ENCODE measurements around the gene HBG2. TPM values are rescaled to one million over a fixed set of nuclear protein-coding genes. Genes with fewer than 3 reads are reported as not detected.

HBG2 gene
- total and polyA plus RNA-seq, 9 of the 15 experiments (the other 6 are each of a cell fraction or from before 2014, with no cell fraction given): 1,626 to 58,619 (median 10,515) TPM

DNA sequence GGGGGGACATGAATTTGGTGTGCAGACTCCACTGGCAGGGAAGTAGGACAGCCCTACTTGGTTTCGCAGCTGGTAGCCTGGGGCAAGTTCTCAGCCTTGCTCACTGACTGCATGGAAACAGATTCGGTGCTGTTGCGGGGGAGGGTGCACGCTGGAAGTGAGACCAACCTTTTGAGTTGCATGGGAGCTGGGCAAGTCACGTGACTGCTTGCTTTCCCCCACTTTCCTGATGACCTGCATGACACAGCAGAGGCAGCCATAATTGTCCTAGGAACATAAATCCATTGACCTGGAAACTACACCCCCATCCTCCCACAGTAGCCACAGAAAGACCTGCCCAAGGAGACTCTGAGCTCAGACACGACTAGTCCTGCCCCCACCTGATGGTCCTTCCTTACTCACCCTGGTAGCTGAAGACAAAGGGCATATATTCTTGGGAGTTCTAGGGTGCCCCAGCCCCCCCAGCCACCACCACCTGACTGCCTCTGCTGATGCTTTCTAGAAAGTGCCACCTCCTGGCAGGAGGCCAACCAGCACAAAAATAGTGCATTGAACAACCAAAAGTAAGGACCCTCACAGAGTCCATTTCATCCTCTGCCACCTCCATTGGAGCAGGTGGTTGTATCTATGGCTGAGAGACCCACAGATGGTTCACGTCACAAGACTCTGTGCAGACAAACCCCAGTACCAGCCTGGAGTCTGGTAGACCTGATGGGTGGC lies 4.1 kb upstream of the HBG2 start (continued):
- TF ChIP-seq ATF1 (CRISPR knock-in tag; IDR thresholded peaks at IDR 0.05): no peak
- TF ChIP-seq ATF1 (tag; IDR thresholded peaks at IDR 0.05): peak; percentile 35
- no peak for TF ChIP-seq SUPT5H (IDR thresholded peaks at IDR 0.05)
- no peak for TF ChIP-seq SNIP1 (IDR thresholded peaks at IDR 0.05; ENCODE audit: low read depth)
- no peak for TF ChIP-seq RAD21 (CRISPR knock-in tag; conservative IDR thresholded peaks at IDR 0.05 in 1 of 2, IDR thresholded peaks at IDR 0.05 in 1 of 2)
- peak; percentile 57 for TF ChIP-seq PKNOX1 (IDR thresholded peaks at IDR 0.05)
- TF ChIP-seq MYBL2 (IDR thresholded peaks at IDR 0.05; ENCODE audit: low read depth): no peak
- TF ChIP-seq MYBL2 (CRISPR knock-in tag; IDR thresholded peaks at IDR 0.05; ENCODE audit: borderline replicate concordance): no peak
- TF ChIP-seq, protein P1, sequence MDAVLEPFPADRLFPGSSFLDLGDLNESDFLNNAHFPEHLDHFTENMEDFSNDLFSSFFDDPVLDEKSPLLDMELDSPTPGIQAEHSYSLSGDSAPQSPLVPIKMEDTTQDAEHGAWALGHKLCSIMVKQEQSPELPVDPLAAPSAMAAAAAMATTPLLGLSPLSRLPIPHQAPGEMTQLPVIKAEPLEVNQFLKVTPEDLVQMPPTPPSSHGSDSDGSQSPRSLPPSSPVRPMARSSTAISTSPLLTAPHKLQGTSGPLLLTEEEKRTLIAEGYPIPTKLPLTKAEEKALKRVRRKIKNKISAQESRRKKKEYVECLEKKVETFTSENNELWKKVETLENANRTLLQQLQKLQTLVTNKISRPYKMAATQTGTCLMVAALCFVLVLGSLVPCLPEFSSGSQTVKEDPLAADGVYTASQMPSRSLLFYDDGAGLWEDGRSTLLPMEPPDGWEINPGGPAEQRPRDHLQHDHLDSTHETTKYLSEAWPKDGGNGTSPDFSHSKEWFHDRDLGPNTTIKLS (IDR thresholded peaks at IDR 0.05; ENCODE audit: borderline replicate concordance, low read depth): no peak
- TF ChIP-seq TARDBP (IDR thresholded peaks at IDR 0.05): no peak
- TF ChIP-seq HNRNPLL (IDR thresholded peaks at IDR 0.05; ENCODE audit: low read depth, low read length, poor library complexity, severe bottlenecking): no peak
- no peak for TF ChIP-seq CHD7 (IDR thresholded peaks at IDR 0.05; ENCODE audit: low read depth, low read length)
- TF ChIP-seq ZNF347 (CRISPR knock-in tag; IDR thresholded peaks at IDR 0.05; ENCODE audit: low read depth): no peak
